GM23248 (cell line): ENCODE measurements around the gene ACACA.

Experiments
- EZH2 ChIP-seq: fragments of 200-600 bp; sonication (generic); IDR thresholded peaks from 2 replicates; pipeline ENCODE4 v1.6.1; 2018; ENCODE audit warnings: antibody characterized with exemption, mild to moderate bottlenecking; ENCODE audit not compliant: insufficient read depth, poor library complexity, severe bottlenecking
- EZH2phosphoT487 ChIP-seq: fragments of 200-600 bp; sonication (generic); IDR thresholded peaks from 2 replicates; pipeline ENCODE4 v1.6.1; 2018; ENCODE audit warnings: antibody characterized with exemption, moderate library complexity, mild to moderate bottlenecking, low read depth; ENCODE audit not compliant: insufficient read depth

- TF ChIP-seq EZH2phosphoT487 (no peak), EZH2 (no peak)
These were observed 43.5 kb upstream of the ACACA start for GRCh38 chr17:37450112-37450511.
